K562 (cell line): Measurements from ENCODE around the gene HES5. TPM values are rescaled to one million over a fixed set of nuclear protein-coding genes. Genes with fewer than 3 reads are reported as not detected.

Source experiments
- ATAC-seq: fragments of 200-7000 bp; cut with Tn5 transposase; 3 replicates; pipeline ENCODE4 v1.9.1; 2020; ENCODE audit warnings: moderate library complexity
- BruUV-seq: library from RNA; stranded (reverse); fragments of 400-500 nt; replicated peaks from 2 replicates; lab custom pipeline; 2021; lab: Mats Ljungman, UMichigan
- CTCF ChIA-PET: fragments of 300-600 bp; formaldehyde crosslinking; extraction: SDS; loops from one replicate; lab custom pipeline; 2021; ENCODE audit warnings: low intra/inter-chr PET ratio; lab: Yijun Ruan, JAX
- POLR2A ChIA-PET: fragments of 300-600, 350-650 bp; sonication (Branson Sonifier 250); formaldehyde crosslinking; extraction: SDS; loops from one replicate; lab custom pipeline; 2021; ENCODE audit warnings: antibody characterized with exemption, inconsistent platforms; lab: Yijun Ruan, JAX
- DNase-seq, 4 experiments: peaks; one replicate each; pipeline versions ENCODE4 v3.0.0 to v3.0.0-alpha.2; 2011 to 2018; ENCODE audit warnings: low spot score in 3 of 4, mixed read lengths in 3 of 4; ENCODE audit errors: extremely low read depth in 1 of 4
- FAIRE-seq: peaks from 2 replicates; lab custom pipeline; 2011; peaks lifted over from hg19 to GRCh38; lab: Jason Lieb, UNC
- H2AFZ ChIP-seq: 2 replicates; pipeline ENCODE4 v1.6.0; 2011; ENCODE audit warnings: low read depth, low read length, control low read depth, inconsistent platforms
- H3K27ac ChIP-seq: fragments of 200-600 bp; 3 replicates; pipeline ENCODE4 v1.8.0; 2011; ENCODE audit warnings: low read depth, mild to moderate bottlenecking, control low read depth, inconsistent platforms, low read length, moderate library complexity, mixed read lengths; ENCODE audit errors: extremely low read depth
- H3K27me3 ChIP-seq, 2 experiments: fragments of 300-600 bp in 1 of 2; 2 replicates in 1 of 2; 3 replicates in 1 of 2; pipeline versions ENCODE4 v1.6.0 to v1.8.0; 2011; ENCODE audit warnings: inconsistent platforms in 2 of 2, low read length in 2 of 2, mild to moderate bottlenecking in 1 of 2, mixed read lengths in 1 of 2, moderate library complexity in 1 of 2; ENCODE audit not compliant: control insufficient read depth in 2 of 2, insufficient read depth in 2 of 2
- H3K36me3 ChIP-seq: fragments of 300-600 bp; 3 replicates; pipeline ENCODE4 v1.8.0; 2011; ENCODE audit warnings: mild to moderate bottlenecking, low read length, inconsistent platforms; ENCODE audit not compliant: control insufficient read depth, insufficient read depth
- H3K4me1 ChIP-seq, 2 experiments: fragments of 200-600 bp in 1 of 2; replicated peaks in 1 of 2; 2 replicates in 1 of 2; 3 replicates in 1 of 2; pipeline versions ENCODE4 v1.5.1 to v1.8.0; 2011; ENCODE audit warnings: inconsistent platforms in 2 of 2, low read length in 2 of 2, mild to moderate bottlenecking in 1 of 2, mixed read lengths in 1 of 2, moderate library complexity in 1 of 2; ENCODE audit not compliant: control insufficient read depth in 2 of 2, insufficient read depth in 2 of 2
- H3K4me2 ChIP-seq: 2 replicates; pipeline ENCODE4 v1.6.1; 2011; ENCODE audit warnings: low read length, control low read depth, inconsistent platforms, mixed read lengths; ENCODE audit not compliant: insufficient read depth
- H3K4me3 ChIP-seq: fragments of 200-600 bp; sonication (generic), shearing (Covaris generic); 2 replicates; pipeline ENCODE4 v1.5.1; 2016; ENCODE audit warnings: control low read depth, inconsistent platforms
- H3K79me2 ChIP-seq: fragments of 200-600 bp; 3 replicates; pipeline ENCODE4 v1.8.0; 2011; ENCODE audit warnings: low read length, inconsistent platforms; ENCODE audit not compliant: control insufficient read depth, insufficient read depth
- H3K9ac ChIP-seq, 2 experiments: 2 replicates each; pipeline versions ENCODE4 v1.6.0 to v1.6.1; 2011; ENCODE audit warnings: low read depth in 2 of 2, low read length in 2 of 2, control low read depth in 1 of 2, inconsistent platforms in 1 of 2, mild to moderate bottlenecking in 1 of 2, mixed read lengths in 1 of 2; ENCODE audit not compliant: insufficient read depth in 1 of 2
- H3K9me1 ChIP-seq: one replicate; pipeline ENCODE4 v1.6.0; 2011; ENCODE audit warnings: inconsistent platforms, mild to moderate bottlenecking, low read length, moderate library complexity; ENCODE audit not compliant: control insufficient read depth, insufficient read depth
- H3K9me3 ChIP-seq: replicated peaks from 2 replicates; pipeline ENCODE4 v1.5.1; 2011; ENCODE audit warnings: low read depth, low read length, inconsistent platforms; ENCODE audit not compliant: control insufficient read depth, insufficient read depth
- H4K20me1 ChIP-seq: replicated peaks from 2 replicates; pipeline ENCODE4 v1.6.1; 2011; ENCODE audit warnings: low read length, inconsistent platforms, mixed read lengths; ENCODE audit not compliant: control insufficient read depth, insufficient read depth
- PCBP2 ChIP-seq: fragments of 200-400 bp; formaldehyde crosslinking; IDR thresholded peaks from 2 replicates; pipeline ENCODE4 v1.6.1; 2018; ENCODE audit warnings: low read length, low read depth, mild to moderate bottlenecking, moderate library complexity; ENCODE audit not compliant: poor library complexity, severe bottlenecking
- RNF2 ChIP-seq: sonication (generic); IDR thresholded peaks from 2 replicates; pipeline ENCODE4 v1.6.1; 2016
- TEAD1 ChIP-seq, 2 experiments: fragments of 450-650 bp in 1 of 2; sonication (generic) in 1 of 2; formaldehyde crosslinking; IDR thresholded peaks; 2 replicates each; pipeline versions ENCODE4 v1.4.0 to v1.8.0; 2020 to 2022; ENCODE audit warnings: mild to moderate bottlenecking in 2 of 2, missing genetic modification reagents in 1 of 2
- THRAP3 ChIP-seq: fragments of 450-650 bp; IDR thresholded peaks from 2 replicates; pipeline ENCODE4 v1.6.1; 2016; ENCODE audit warnings: mild to moderate bottlenecking, inconsistent platforms, borderline replicate concordance
- ZBTB2 ChIP-seq: fragments of 450-650 bp; IDR thresholded peaks from 2 replicates; pipeline ENCODE4 v1.6.1; 2016; ENCODE audit warnings: antibody characterized with exemption
- ZNF318 ChIP-seq, 2 experiments: fragments of 450-650 bp; IDR thresholded peaks; 2 replicates each; pipeline ENCODE4 v1.6.1; 2016; ENCODE audit warnings: mild to moderate bottlenecking in 2 of 2, borderline replicate concordance in 1 of 2, low read depth in 1 of 2, moderate library complexity in 1 of 2
- ZNF395 ChIP-seq: fragments of 200-800 bp; sonication (Bioruptor generic); IDR thresholded peaks from 2 replicates; pipeline ENCODE4 v1.6.1; 2017; ENCODE audit warnings: missing genetic modification characterization, missing compliant biosample characterization
- WGBS: fragments of 100-300 bp; shearing (Covaris generic); methylation state at CpG from one replicate; pipeline ENCODE4 v1.1.6; 2016; ENCODE audit warnings: low coverage, mixed read lengths; ENCODE audit not compliant: insufficient coverage; ENCODE audit errors: missing lambda C conversion rate; 5-methylcytosine and 5-hydroxymethylcytosine counted together
- in situ Hi-C: fragments of 300-500 bp; cut with MboI; formaldehyde crosslinking; loops from 4 replicates; pipeline ENCODE4 v1.15.0; 2018; ENCODE audit warnings: inconsistent platforms, mixed read lengths
- intact Hi-C: fragments of 100-400 bp; cut with micrococcal nuclease; formaldehyde crosslinking; loops from 2 replicates; pipeline ENCODE4 v1.14.2; 2022
- polyA plus RNA-seq, 8 experiments: library from polyadenylated mRNA; depleted of rRNA in 4 of 8; stranded (reverse) in 5 of 8; unstranded in 3 of 8; fragments of >200 nt; fragmentation: Nextera tagmentation in 2 of 8; fragmentation: Illumina TruSeq in 1 of 8; extraction: Ambion mirVana in 2 of 8; extraction: Trizol in 1 of 8; gene quantifications; 2 replicates each; pipeline versions ENCODE4 v1.2.1 to v1.2.3, GENCODE V29; 2011 to 2014; ENCODE audit warnings: inconsistent platforms in 1 of 8, missing spikeins in 1 of 8
- total RNA-seq, 7 experiments: library from RNA; depleted of rRNA in 6 of 7; stranded (reverse); fragments of >200 nt in 6 of 7; fragmentation: Illumina TruSeq in 2 of 7; extraction: Trizol in 2 of 7; gene quantifications; 2 replicates each; pipeline versions ENCODE4 v1.2.1 to v1.2.3, GENCODE V29; 2011 to 2021; ENCODE audit warnings: low replicate concordance in 1 of 7

The HES5 gene
- total and polyA plus RNA-seq, 9 of the 15 experiments (the other 6 are each of a cell fraction or from before 2014, with no cell fraction given), result not detected

GRCh38 chr1:2525920-2526823 is 3.9 kb downstream of the HES5 start, which contains the start of gene PANK4:
Gene PANK4, minus strand, starts transcription at chr1:2526596. Its CDS starts 9 bp downstream, at chr1:2526587.
- no peaks in the 10 kb centered on the region for H3K9me3 ChIP-seq
- peak within 1 kb of the TSS; percentile 84 for H3K27ac ChIP-seq
- peak within 1 kb of the TSS; percentile 92 to 97 for H3K9ac ChIP-seq
- POLR2A ChIA-PET, result interaction anchor here (0.6 to 2.0 kb wide), 14 partner anchors 9 to 168 kb away, joined by 3 to 11 read pairs (median 4); no protein-coding TSS in a partner anchor
- ATAC-seq (peak; percentile 95), DNase-seq (peak; percentile 89 to 97 (median 93)), FAIRE-seq (peak; percentile 89)
- 0% methylated on average over 46 of the region's 107 CpGs for WGBS
- in situ Hi-C loops, result loop anchor here (25.0 kb wide), 1 partner anchor 339 kb away; the partner anchor contains the start of gene FAAP20
- BruUV-seq, result no TSS peak
- H3K36me3 ChIP-seq, result peaks cover 39% of the 10 kb centered on the region
- H4K20me1 ChIP-seq, result peaks cover 43% of the 10 kb centered on the region
- peaks cover 18% of the 10 kb centered on the region for H3K9me1 ChIP-seq
- peaks cover 24 to 82% of the 10 kb centered on the region in 2 experiments; a peak in 4 of 5 replicates for H3K4me1 ChIP-seq
- H3K4me2 ChIP-seq, result peak within 1 kb of the TSS; percentile 87
- intact Hi-C loops, result loop anchor here (1.0 kb wide), 1 partner anchor 20 kb away; no protein-coding TSS in a partner anchor
- CTCF ChIA-PET, result no interaction called here
- H3K27me3 ChIP-seq, result peaks cover 19 to 21% of the 10 kb centered on the region in 2 experiments; a peak in 4 of 5 replicates
- H2AFZ ChIP-seq, result peak within 1 kb of the TSS; percentile 93
- peak within 1 kb of the TSS; percentile 99 for H3K4me3 ChIP-seq
- peaks cover 47% of the 10 kb centered on the region for H3K79me2 ChIP-seq
- TF ChIP-seq PCBP2, result no peak
- no peak for TF ChIP-seq THRAP3
- TF ChIP-seq ZNF395 (CRISPR knock-in tag), result peak; percentile 99
- peak in 1 of 2 experiments; percentile 97; a peak in 2 of 4 replicates for TF ChIP-seq TEAD1 (CRISPR knock-in tag; IDR thresholded peaks at IDR 0.05)
- peak; percentile 51; the same call in 1 of the 2 replicates for TF ChIP-seq RNF2
- TF ChIP-seq ZBTB2, result no peak
- no peak for TF ChIP-seq ZNF318 (IDR thresholded peaks at IDR 0.05; ENCODE audit: borderline replicate concordance in 1 of 2, low read depth in 1 of 2)
